ENCODE measurements around the gene PTTG1.

DNA sequence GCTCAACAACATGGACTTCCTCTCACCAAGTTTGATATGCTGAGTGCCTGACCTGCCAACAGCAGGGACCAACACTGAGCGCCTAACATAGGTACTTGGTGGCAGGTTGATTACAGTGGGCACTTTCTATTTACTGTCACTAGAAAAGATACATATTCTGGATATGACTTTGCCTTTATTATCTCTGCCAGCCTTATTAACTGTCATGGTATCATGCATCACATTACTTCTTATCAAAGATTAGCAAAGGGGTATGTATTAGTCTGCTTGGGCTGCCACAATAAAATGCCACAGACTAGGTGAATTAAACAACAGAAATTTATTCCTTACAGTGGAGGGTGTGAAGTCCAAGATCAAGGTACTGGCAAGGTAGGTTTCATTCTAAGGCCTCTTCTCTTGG, 37.0 kb upstream of the PTTG1 start:
- TF ChIP-seq, protein P1, sequence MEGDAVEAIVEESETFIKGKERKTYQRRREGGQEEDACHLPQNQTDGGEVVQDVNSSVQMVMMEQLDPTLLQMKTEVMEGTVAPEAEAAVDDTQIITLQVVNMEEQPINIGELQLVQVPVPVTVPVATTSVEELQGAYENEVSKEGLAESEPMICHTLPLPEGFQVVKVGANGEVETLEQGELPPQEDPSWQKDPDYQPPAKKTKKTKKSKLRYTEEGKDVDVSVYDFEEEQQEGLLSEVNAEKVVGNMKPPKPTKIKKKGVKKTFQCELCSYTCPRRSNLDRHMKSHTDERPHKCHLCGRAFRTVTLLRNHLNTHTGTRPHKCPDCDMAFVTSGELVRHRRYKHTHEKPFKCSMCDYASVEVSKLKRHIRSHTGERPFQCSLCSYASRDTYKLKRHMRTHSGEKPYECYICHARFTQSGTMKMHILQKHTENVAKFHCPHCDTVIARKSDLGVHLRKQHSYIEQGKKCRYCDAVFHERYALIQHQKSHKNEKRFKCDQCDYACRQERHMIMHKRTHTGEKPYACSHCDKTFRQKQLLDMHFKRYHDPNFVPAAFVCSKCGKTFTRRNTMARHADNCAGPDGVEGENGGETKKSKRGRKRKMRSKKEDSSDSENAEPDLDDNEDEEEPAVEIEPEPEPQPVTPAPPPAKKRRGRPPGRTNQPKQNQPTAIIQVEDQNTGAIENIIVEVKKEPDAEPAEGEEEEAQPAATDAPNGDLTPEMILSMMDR (conservative IDR thresholded peaks at IDR 0.05; ENCODE audit: low read depth, low read length): no peak
- no peak for TF ChIP-seq CEBPB (IDR thresholded peaks at IDR 0.05; ENCODE audit: low read depth, low read length)
- no peak for TF ChIP-seq RFX5 (IDR thresholded peaks at IDR 0.05; ENCODE audit: low read depth, low read length)
- no peak for TF ChIP-seq MAZ (IDR thresholded peaks at IDR 0.05; ENCODE audit: borderline replicate concordance, low read depth, low read length)

Measured in IMR-90 (cell line).